Measurements from ENCODE around the gene TNFSF8.

DNA sequence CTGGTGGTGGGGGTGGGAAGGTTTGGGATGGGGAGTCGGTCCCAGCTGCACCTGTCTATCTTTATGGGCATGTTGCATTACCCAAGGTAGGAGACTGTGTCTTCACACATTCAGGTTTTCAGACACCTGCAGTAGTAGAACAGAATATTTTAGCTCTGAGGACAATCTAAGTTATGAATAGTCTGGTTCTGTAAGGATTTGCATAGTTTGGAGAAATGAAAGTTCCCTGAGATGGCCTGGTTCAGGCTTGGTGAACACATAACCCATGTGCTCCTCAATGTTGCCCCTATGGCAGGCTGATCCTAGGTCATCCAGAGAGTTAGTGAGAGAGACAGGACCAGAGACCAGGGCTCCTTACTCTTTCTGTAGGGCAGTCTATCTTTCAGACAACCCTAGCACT, 20.7 kb downstream of the TNFSF8 start:
- TF ChIP-seq YY1 (IDR thresholded peaks at IDR 0.05; ENCODE audit: low read depth) (no peak), TAF1 (IDR thresholded peaks at IDR 0.05; ENCODE audit: borderline replicate concordance, low read depth, low read length) (no peak), RFX5 (IDR thresholded peaks at IDR 0.05; ENCODE audit: low read length) (no peak), MXI1 (IDR thresholded peaks at IDR 0.05; ENCODE audit: low read depth, low read length) (no peak), POLR2AphosphoS5 (IDR thresholded peaks at IDR 0.05; ENCODE audit: low read depth, low read length) (no peak), TEAD4 (IDR thresholded peaks at IDR 0.05; ENCODE audit: borderline replicate concordance, insufficient read depth) (no peak)
- TF ChIP-seq, protein P1, sequence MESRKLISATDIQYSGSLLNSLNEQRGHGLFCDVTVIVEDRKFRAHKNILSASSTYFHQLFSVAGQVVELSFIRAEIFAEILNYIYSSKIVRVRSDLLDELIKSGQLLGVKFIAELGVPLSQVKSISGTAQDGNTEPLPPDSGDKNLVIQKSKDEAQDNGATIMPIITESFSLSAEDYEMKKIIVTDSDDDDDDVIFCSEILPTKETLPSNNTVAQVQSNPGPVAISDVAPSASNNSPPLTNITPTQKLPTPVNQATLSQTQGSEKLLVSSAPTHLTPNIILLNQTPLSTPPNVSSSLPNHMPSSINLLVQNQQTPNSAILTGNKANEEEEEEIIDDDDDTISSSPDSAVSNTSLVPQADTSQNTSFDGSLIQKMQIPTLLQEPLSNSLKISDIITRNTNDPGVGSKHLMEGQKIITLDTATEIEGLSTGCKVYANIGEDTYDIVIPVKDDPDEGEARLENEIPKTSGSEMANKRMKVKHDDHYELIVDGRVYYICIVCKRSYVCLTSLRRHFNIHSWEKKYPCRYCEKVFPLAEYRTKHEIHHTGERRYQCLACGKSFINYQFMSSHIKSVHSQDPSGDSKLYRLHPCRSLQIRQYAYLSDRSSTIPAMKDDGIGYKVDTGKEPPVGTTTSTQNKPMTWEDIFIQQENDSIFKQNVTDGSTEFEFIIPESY (IDR thresholded peaks at IDR 0.05; ENCODE audit: borderline replicate concordance, low read depth) = no peak
- TF ChIP-seq, protein P2, sequence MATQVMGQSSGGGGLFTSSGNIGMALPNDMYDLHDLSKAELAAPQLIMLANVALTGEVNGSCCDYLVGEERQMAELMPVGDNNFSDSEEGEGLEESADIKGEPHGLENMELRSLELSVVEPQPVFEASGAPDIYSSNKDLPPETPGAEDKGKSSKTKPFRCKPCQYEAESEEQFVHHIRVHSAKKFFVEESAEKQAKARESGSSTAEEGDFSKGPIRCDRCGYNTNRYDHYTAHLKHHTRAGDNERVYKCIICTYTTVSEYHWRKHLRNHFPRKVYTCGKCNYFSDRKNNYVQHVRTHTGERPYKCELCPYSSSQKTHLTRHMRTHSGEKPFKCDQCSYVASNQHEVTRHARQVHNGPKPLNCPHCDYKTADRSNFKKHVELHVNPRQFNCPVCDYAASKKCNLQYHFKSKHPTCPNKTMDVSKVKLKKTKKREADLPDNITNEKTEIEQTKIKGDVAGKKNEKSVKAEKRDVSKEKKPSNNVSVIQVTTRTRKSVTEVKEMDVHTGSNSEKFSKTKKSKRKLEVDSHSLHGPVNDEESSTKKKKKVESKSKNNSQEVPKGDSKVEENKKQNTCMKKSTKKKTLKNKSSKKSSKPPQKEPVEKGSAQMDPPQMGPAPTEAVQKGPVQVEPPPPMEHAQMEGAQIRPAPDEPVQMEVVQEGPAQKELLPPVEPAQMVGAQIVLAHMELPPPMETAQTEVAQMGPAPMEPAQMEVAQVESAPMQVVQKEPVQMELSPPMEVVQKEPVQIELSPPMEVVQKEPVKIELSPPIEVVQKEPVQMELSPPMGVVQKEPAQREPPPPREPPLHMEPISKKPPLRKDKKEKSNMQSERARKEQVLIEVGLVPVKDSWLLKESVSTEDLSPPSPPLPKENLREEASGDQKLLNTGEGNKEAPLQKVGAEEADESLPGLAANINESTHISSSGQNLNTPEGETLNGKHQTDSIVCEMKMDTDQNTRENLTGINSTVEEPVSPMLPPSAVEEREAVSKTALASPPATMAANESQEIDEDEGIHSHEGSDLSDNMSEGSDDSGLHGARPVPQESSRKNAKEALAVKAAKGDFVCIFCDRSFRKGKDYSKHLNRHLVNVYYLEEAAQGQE (IDR thresholded peaks at IDR 0.05; ENCODE audit: low read depth, low read length) = no peak
- TF ChIP-seq, protein P3, sequence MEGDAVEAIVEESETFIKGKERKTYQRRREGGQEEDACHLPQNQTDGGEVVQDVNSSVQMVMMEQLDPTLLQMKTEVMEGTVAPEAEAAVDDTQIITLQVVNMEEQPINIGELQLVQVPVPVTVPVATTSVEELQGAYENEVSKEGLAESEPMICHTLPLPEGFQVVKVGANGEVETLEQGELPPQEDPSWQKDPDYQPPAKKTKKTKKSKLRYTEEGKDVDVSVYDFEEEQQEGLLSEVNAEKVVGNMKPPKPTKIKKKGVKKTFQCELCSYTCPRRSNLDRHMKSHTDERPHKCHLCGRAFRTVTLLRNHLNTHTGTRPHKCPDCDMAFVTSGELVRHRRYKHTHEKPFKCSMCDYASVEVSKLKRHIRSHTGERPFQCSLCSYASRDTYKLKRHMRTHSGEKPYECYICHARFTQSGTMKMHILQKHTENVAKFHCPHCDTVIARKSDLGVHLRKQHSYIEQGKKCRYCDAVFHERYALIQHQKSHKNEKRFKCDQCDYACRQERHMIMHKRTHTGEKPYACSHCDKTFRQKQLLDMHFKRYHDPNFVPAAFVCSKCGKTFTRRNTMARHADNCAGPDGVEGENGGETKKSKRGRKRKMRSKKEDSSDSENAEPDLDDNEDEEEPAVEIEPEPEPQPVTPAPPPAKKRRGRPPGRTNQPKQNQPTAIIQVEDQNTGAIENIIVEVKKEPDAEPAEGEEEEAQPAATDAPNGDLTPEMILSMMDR (IDR thresholded peaks at IDR 0.05) = no peak
- TF ChIP-seq, protein P4, sequence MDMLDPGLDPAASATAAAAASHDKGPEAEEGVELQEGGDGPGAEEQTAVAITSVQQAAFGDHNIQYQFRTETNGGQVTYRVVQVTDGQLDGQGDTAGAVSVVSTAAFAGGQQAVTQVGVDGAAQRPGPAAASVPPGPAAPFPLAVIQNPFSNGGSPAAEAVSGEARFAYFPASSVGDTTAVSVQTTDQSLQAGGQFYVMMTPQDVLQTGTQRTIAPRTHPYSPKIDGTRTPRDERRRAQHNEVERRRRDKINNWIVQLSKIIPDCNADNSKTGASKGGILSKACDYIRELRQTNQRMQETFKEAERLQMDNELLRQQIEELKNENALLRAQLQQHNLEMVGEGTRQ (IDR thresholded peaks at IDR 0.05; ENCODE audit: borderline replicate concordance, low read depth, low read length) = no peak
- TF ChIP-seq, protein P5, sequence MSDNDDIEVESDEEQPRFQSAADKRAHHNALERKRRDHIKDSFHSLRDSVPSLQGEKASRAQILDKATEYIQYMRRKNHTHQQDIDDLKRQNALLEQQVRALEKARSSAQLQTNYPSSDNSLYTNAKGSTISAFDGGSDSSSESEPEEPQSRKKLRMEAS (IDR thresholded peaks at IDR 0.05; ENCODE audit: low read depth) = no peak

Data from SK-N-SH (cell line).